Naive thymus-derived CD4-positive, alpha-beta T cell (primary cell): ENCODE results near the gene CD244. TPM values are rescaled to one million over a fixed set of nuclear protein-coding genes. Genes with fewer than 3 reads are reported as not detected.

Experiments used
- ATAC-seq: fragments of 150-1000 bp; cut with Tn5 transposase; 2 replicates; pipeline ENCODE4 v1.10.0; 2021; ENCODE audit warnings: mild to moderate bottlenecking, moderate library complexity
- CTCF ChIA-PET: fragments of 350-600 bp; sonication (Branson Sonifier 250); formaldehyde crosslinking; loops from one replicate; lab custom pipeline; 2021; ENCODE audit warnings: antibody characterized with exemption; lab: Charles Lee
- POLR2A ChIA-PET: fragments of 350-600 bp; sonication (Branson Sonifier 250); formaldehyde crosslinking; loops from one replicate; lab custom pipeline; 2021; ENCODE audit warnings: antibody characterized with exemption, inconsistent platforms; lab: Charles Lee
- DNase-seq, 9 donors: peaks; one replicate each; pipeline versions ENCODE4 v3.0.0 to v3.0.0-alpha.2; 2020 to 2022; ENCODE audit warnings: mixed read lengths in 1 of 9
- H3K27ac ChIP-seq: one replicate; pipeline ENCODE4 v1.7.0; 2013; ENCODE audit warnings: mild to moderate bottlenecking, low read depth, low read length, moderate library complexity
- H3K27me3 ChIP-seq, 2 donors: one replicate each; pipeline ENCODE4 v1.7.0; 2013; ENCODE audit warnings: low read length in 2 of 2, mild to moderate bottlenecking in 2 of 2, moderate library complexity in 2 of 2; ENCODE audit not compliant: control insufficient read depth in 2 of 2, insufficient read depth in 2 of 2
- H3K36me3 ChIP-seq, 3 experiments: 1 replicate in 2 of 3; 2 replicates in 1 of 3; pipeline ENCODE4 v1.7.0; 2013; ENCODE audit warnings: low read length in 3 of 3, mild to moderate bottlenecking in 3 of 3, moderate library complexity in 1 of 3; ENCODE audit not compliant: insufficient read depth in 3 of 3, control insufficient read depth in 2 of 3
- H3K4me1 ChIP-seq, 2 donors: one replicate each; pipeline ENCODE4 v1.7.0; 2013; ENCODE audit warnings: low read length in 2 of 2, mild to moderate bottlenecking in 2 of 2, moderate library complexity in 1 of 2; ENCODE audit not compliant: control insufficient read depth in 2 of 2, insufficient read depth in 2 of 2
- H3K4me3 ChIP-seq: 2 replicates; pipeline ENCODE4 v1.7.0; 2013; ENCODE audit warnings: mild to moderate bottlenecking, low read length
- H3K9me3 ChIP-seq, 3 experiments: 1 replicate in 2 of 3; 2 replicates in 1 of 3; pipeline ENCODE4 v1.7.0; 2013; ENCODE audit warnings: low read length in 3 of 3; ENCODE audit not compliant: control insufficient read depth in 2 of 3
- H3K27ac Mint-ChIP-seq, 9 donors: one replicate each; pipeline ENCODE4 v1.8.0; 2020 to 2022; ENCODE audit warnings: mixed read lengths in 9 of 9, mild to moderate bottlenecking in 8 of 9, moderate library complexity in 5 of 9, inconsistent platforms in 2 of 9
- H3K27me3 Mint-ChIP-seq, 5 donors: one replicate each; pipeline ENCODE4 v1.8.0; 2021 to 2022; ENCODE audit warnings: mixed read lengths in 5 of 5, mild to moderate bottlenecking in 1 of 5
- H3K36me3 Mint-ChIP-seq, 5 donors: one replicate each; pipeline ENCODE4 v1.8.0; 2020 to 2022; ENCODE audit warnings: mixed read lengths in 5 of 5, mild to moderate bottlenecking in 3 of 5, inconsistent platforms in 1 of 5
- H3K4me1 Mint-ChIP-seq, 7 donors: one replicate each; pipeline ENCODE4 v1.8.0; 2020 to 2022; ENCODE audit warnings: mixed read lengths in 7 of 7, mild to moderate bottlenecking in 3 of 7, inconsistent platforms in 1 of 7
- H3K4me3 Mint-ChIP-seq, 10 donors: one replicate each; pipeline ENCODE4 v1.8.0; 2020 to 2022; ENCODE audit warnings: mild to moderate bottlenecking in 10 of 10, mixed read lengths in 10 of 10, moderate library complexity in 6 of 10, inconsistent platforms in 2 of 10
- H3K9me3 Mint-ChIP-seq, 11 donors: one replicate each; pipeline ENCODE4 v1.8.0; 2020 to 2022; ENCODE audit warnings: mixed read lengths in 11 of 11, mild to moderate bottlenecking in 4 of 11, inconsistent platforms in 1 of 11, moderate library complexity in 1 of 11
- intact Hi-C, 2 donors: fragments of 100-400 bp; cut with micrococcal nuclease; formaldehyde crosslinking; loops; one replicate each; pipeline ENCODE4 v1.15.1; 2023
- polyA plus RNA-seq, 2 donors: library from polyadenylated mRNA; unstranded; fragments of 300-500 nt; fragmentation: Illumina TruSeq; gene quantifications; one replicate each; pipeline ENCODE4 v1.2.3, GENCODE V29; 2021
- total RNA-seq, 6 experiments: library from RNA in 5 of 6; stranded (reverse) in 5 of 6; gene quantifications; 1 replicate in 5 of 6; 2 replicates in 1 of 6; pipeline ENCODE4 v1.2.3 and lab custom pipeline; 2021 to 2026

Gene CD244
- total and polyA plus RNA-seq, 7 experiments from 2014 or later: 0.27 to 33.6 (median 3.9) TPM

DNA sequence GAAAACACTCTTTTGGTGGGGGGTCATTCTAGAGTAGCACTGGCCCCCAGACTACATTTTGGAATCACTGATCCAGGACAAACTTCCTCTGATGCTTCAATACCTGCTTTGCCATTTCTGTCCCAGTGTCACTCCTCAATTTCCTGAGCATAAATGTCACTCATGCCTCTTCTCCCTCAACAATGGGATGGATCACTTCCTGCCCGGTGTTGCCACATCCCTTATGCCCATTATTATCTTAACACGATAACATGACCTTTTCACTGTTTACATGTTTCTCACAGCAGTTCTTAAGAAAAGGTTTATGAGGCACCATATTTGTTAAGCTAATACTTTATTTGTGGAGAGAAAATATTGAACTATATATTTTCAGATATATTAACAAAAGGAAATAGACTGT, 26.2 kb upstream of the CD244 start:
- Histone ChIP-seq H3K27ac (no peak overlapping the region), H3K27me3 (no peaks in the 10 kb centered on the region), H3K4me1 (no peaks in the 10 kb centered on the region), H3K4me3 (no peak overlapping the region), H3K9me3 (no peaks in the 10 kb centered on the region), H3K36me3 (no peaks in the 10 kb centered on the region)
- no peak for DNase-seq
- Mint-ChIP-seq H3K4me1 (peaks cover 0 to 6% (median 0%) of the 10 kb centered on the region in 7 donors), H3K9me3 (peaks cover 0 to 7% (median 4%) of the 10 kb centered on the region in 11 donors), H3K4me3 (no peak overlapping the region), H3K27me3 (peaks cover 0 to 31% (median 4%) of the 10 kb centered on the region in 5 donors), H3K36me3 (peaks cover 0 to 11% (median 4%) of the 10 kb centered on the region in 5 donors), H3K27ac (peak overlapping the region in 1 of 9 donors; percentile 38)
- ChIA-PET CTCF (interaction anchor here (1.8 kb wide), 1 partner anchor 12 kb away, joined by 9 read pairs; no protein-coding TSS in a partner anchor), POLR2A (no interaction called here)
- intact Hi-C loops: loop anchor here in 1 of 2 donors (5.0 kb wide), 1 partner anchor 112 kb away; no protein-coding TSS in a partner anchor
- ATAC-seq: no peak

DNA sequence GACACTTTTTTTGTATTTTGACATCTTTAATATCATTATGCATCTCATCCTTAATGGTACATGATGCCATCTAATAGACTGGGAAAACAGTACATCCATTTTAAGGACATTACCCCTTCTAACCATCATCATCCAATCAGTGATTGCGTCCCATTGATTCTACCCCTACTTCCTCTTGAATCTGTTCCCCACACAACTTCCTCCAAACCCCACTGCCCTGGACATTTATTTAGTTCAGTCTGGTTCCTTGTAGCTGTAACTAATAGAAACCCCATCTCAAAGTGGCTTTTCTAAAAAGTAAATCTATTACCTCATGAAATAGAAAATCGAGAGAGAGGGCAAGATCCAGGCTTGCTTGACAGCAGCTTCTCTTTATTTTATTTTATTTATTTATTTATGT, 24.4 kb upstream of the CD244 start:
- ChIA-PET POLR2A (no interaction called here), CTCF (interaction anchor here (0.6 to 1.8 kb wide), 4 partner anchors 10 to 219 kb away, joined by 3 to 9 read pairs (median 3); no protein-coding TSS in a partner anchor)
- no peak for DNase-seq
- peaks cover 0 to 2% (median 0%) of the 10 kb centered on the region in 11 donors for H3K9me3 Mint-ChIP-seq
- Histone ChIP-seq H3K36me3 (no peaks in the 10 kb centered on the region), H3K9me3 (no peaks in the 10 kb centered on the region), H3K4me3 (no peak overlapping the region), H3K27me3 (no peaks in the 10 kb centered on the region), H3K27ac (no peak overlapping the region), H3K4me1 (no peaks in the 10 kb centered on the region)
- H3K36me3 Mint-ChIP-seq: peaks cover 0 to 3% (median 0%) of the 10 kb centered on the region in 5 donors
- ATAC-seq: no peak
- H3K27ac Mint-ChIP-seq: no peak overlapping the region
- peaks cover 0 to 20% (median 4%) of the 10 kb centered on the region in 5 donors for H3K27me3 Mint-ChIP-seq
- H3K4me3 Mint-ChIP-seq: no peak overlapping the region
- H3K4me1 Mint-ChIP-seq: peaks cover 0 to 8% (median 0%) of the 10 kb centered on the region in 7 donors
- intact Hi-C loops: loop anchor here in 1 of 2 donors (5.0 kb wide), 1 partner anchor 110 kb away; no protein-coding TSS in a partner anchor

DNA sequence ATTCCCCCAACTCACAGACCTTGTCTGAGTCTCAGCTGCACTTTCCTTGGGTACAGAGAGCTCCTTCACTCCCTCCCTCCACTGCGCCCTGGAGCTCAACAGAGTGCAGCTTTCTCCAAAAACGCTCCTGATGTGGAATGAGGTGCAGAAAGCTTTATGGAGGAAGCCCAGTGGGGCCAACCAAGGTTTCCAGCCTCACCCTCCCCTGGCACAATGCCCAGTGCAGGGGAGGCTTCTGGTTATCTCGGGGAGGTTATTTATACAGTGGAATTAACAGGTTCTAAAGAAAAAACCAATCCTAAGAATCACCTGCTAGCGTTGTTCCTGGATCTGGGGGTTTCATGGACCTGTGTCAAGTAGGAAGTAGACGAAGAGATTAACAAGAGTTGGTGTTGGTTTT, 22.4 kb upstream of the CD244 start, which contains the start of gene ITLN1:
Gene ITLN1, minus strand, starts transcription at position 139 of the 400 bp plus-strand sequence. CDS start 303 bp downstream, outside the sequence.
- H3K4me1 ChIP-seq: no peaks in the 10 kb centered on the region
- peaks cover 0 to 10% (median 0%) of the 10 kb centered on the region in 7 donors for H3K4me1 Mint-ChIP-seq
- intact Hi-C loops: loop anchor here in 1 of 2 donors (2.0 to 5.0 kb wide), 2 partner anchors 66 to 108 kb away; no protein-coding TSS in a partner anchor
- no peak for DNase-seq
- H3K9me3 Mint-ChIP-seq: peaks cover 0 to 2% (median 0%) of the 10 kb centered on the region in 11 donors
- H3K36me3 Mint-ChIP-seq: no peaks in the 10 kb centered on the region
- no peaks in the 10 kb centered on the region for H3K36me3 ChIP-seq
- H3K27ac ChIP-seq: no peak within 1 kb of the TSS
- POLR2A ChIA-PET: no interaction called here
- peaks cover 0 to 6% (median 0%) of the 10 kb centered on the region in 5 donors for H3K27me3 Mint-ChIP-seq
- no peak within 1 kb of the TSS for H3K4me3 Mint-ChIP-seq
- no peaks in the 10 kb centered on the region for H3K9me3 ChIP-seq
- H3K4me3 ChIP-seq: no peak within 1 kb of the TSS
- no peak within 1 kb of the TSS for H3K27ac Mint-ChIP-seq
- no peaks in the 10 kb centered on the region for H3K27me3 ChIP-seq
- no peak for ATAC-seq
- CTCF ChIA-PET: interaction anchor here (1.2 kb wide), 2 partner anchors 50 to 51 kb away, joined by 3 to 4 read pairs; no protein-coding TSS in a partner anchor

DNA sequence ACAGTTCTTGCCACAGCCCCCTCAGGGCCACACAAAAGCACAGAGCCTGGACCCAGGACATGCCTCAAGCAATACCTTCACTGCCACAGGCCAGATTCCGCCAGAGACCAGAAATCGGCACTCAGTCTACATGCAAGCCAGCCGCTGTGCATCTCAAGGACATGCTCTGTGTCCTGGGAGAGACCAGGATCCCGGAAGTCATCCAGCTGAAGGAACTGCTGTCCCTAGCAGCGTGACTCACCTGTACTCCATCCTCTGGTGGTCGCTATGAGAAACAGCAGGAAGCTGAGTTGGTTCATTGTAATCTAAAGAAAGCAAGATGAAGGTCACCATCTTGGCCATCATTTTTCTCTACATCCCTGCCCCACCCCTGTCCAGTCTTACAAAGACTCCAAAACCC, 21.9 kb upstream of the CD244 start:
- H3K4me3 Mint-ChIP-seq: no peak overlapping the region
- H3K27me3 Mint-ChIP-seq: peaks cover 0 to 6% (median 0%) of the 10 kb centered on the region in 5 donors
- H3K36me3 Mint-ChIP-seq: no peaks in the 10 kb centered on the region
- H3K4me3 ChIP-seq: no peak overlapping the region
- H3K36me3 ChIP-seq: no peaks in the 10 kb centered on the region
- no peaks in the 10 kb centered on the region for H3K4me1 ChIP-seq
- peaks cover 0 to 10% (median 0%) of the 10 kb centered on the region in 7 donors for H3K4me1 Mint-ChIP-seq
- ChIA-PET POLR2A (no interaction called here), CTCF (interaction anchor here (1.1 to 1.2 kb wide), 3 partner anchors 49 to 162 kb away, joined by 3 to 4 read pairs (median 3); no protein-coding TSS in a partner anchor)
- no peak for ATAC-seq
- H3K27me3 ChIP-seq: no peaks in the 10 kb centered on the region
- intact Hi-C loops: loop anchor here in 1 of 2 donors (1.0 to 2.0 kb wide), 3 partner anchors 49 to 203 kb away; no protein-coding TSS in a partner anchor
- no peak overlapping the region for H3K27ac Mint-ChIP-seq
- peaks cover 0 to 2% (median 0%) of the 10 kb centered on the region in 11 donors for H3K9me3 Mint-ChIP-seq
- no peaks in the 10 kb centered on the region for H3K9me3 ChIP-seq
- H3K27ac ChIP-seq: no peak overlapping the region
- peak in 2 of 9 donors; percentile 32 for DNase-seq

DNA sequence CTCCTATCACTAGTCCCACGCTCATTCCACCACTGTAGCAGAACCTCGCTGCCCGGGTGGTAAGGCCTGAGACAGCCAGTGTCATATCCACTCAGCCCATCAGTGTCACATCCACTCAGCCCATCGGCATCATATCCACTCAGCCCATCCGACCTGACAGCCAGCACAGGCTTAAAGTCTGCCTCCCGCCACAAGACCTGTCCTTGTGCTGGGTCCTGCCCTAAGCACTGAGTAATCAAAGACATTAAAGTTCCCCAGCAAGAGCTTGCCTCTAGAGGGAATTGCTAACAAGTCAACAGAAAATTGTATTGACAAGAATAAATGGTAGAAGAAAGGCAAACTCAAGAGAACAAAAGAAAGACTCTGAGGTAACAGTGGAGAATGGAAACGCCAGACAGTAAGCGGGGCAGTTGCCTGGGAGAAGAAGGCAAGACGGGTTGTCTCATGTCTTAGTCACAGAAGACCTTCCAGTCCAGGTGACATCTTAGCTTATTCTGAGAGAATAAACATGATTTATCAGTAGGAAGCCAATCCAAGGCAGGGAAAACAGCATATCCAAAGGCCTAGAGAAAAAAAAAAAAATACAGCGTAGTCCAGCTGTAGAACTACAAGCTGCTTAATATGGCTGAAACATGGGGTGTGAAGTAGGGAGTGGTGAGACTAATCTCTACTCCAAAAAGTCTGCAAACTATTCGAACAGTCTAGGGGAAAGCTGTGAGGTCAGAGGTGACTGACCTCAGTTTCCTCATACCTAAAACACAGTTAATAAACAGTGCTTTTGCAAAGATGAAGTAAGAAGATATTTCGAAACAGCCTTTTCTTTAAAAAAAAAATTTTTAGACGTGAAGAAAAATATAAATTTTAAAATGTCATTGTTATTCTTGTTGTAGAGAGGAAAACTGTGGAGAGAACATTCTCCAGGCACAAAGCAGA, 21.2 kb upstream of the CD244 start:
- H3K27me3 Mint-ChIP-seq: peaks cover 0 to 4% (median 0%) of the 10 kb centered on the region in 5 donors
- H3K36me3 ChIP-seq: no peaks in the 10 kb centered on the region
- no peak overlapping the region for H3K4me3 ChIP-seq
- H3K4me3 Mint-ChIP-seq: no peak overlapping the region
- ATAC-seq: no peak
- H3K27me3 ChIP-seq: no peaks in the 10 kb centered on the region
- no peaks in the 10 kb centered on the region for H3K9me3 ChIP-seq
- POLR2A ChIA-PET: no interaction called here
- DNase-seq: no peak
- peaks cover 0 to 3% (median 0%) of the 10 kb centered on the region in 11 donors for H3K9me3 Mint-ChIP-seq
- intact Hi-C loops: loop anchor here in 1 of 2 donors (1.0 to 2.0 kb wide), 3 partner anchors 49 to 203 kb away; no protein-coding TSS in a partner anchor
- CTCF ChIA-PET: interaction anchor here (1.1 to 1.2 kb wide), 3 partner anchors 49 to 161 kb away, joined by 3 to 4 read pairs (median 3); no protein-coding TSS in a partner anchor
- H3K27ac ChIP-seq: no peak overlapping the region
- peaks cover 0 to 13% (median 6%) of the 10 kb centered on the region in 7 donors for H3K4me1 Mint-ChIP-seq
- no peaks in the 10 kb centered on the region for H3K36me3 Mint-ChIP-seq
- no peak overlapping the region for H3K27ac Mint-ChIP-seq
- H3K4me1 ChIP-seq: no peaks in the 10 kb centered on the region

DNA sequence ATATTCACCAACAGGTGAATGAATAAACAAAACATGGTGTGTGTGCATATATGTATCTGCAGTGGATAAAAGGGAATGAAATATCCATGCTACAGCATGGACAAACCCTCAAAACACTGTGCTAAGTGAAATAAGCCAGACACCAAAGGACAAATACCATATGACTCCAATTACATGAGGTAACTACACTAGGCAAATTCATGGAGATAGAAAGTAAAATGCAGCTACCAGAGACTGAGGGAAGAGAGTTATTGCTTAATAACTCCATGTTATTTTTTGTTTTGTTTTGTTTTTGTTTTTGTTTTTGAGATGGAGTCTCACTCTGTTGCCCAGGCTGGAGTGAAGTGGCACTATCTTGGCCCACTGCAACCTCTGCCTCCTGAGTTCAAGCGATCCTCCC, 19.9 kb upstream of the CD244 start:
- DNase-seq: no peak
- Mint-ChIP-seq H3K27me3 (peaks cover 0 to 3% (median 0%) of the 10 kb centered on the region in 5 donors), H3K27ac (no peak overlapping the region), H3K36me3 (no peaks in the 10 kb centered on the region), H3K9me3 (peaks cover 0 to 3% (median 0%) of the 10 kb centered on the region in 11 donors), H3K4me3 (no peak overlapping the region), H3K4me1 (peaks cover under 1 to 14% (median 8%) of the 10 kb centered on the region in 7 donors)
- ChIA-PET CTCF (interaction anchor here (0.9 to 1.2 kb wide), 3 partner anchors 45 to 48 kb away, joined by 3 to 4 read pairs (median 3); no protein-coding TSS in a partner anchor), POLR2A (interaction anchor here (0.6 kb wide), 2 partner anchors 151 to 475 kb away, joined by 3 to 4 read pairs; no protein-coding TSS in a partner anchor)
- Histone ChIP-seq H3K4me3 (no peak overlapping the region), H3K4me1 (peaks cover 0 to 1% of the 10 kb centered on the region in 2 donors), H3K36me3 (no peaks in the 10 kb centered on the region), H3K27ac (no peak overlapping the region), H3K27me3 (no peaks in the 10 kb centered on the region), H3K9me3 (no peaks in the 10 kb centered on the region)
- intact Hi-C loops: no loop called here
- no peak for ATAC-seq
